NCI-H1048 (cell line): Measurements from ENCODE around the gene WWTR1.

Experiments
- DNase-seq: peaks from one replicate; lab custom pipeline; 2025; lab: John Stamatoyannopoulos, UW

Gene WWTR1

DNA sequence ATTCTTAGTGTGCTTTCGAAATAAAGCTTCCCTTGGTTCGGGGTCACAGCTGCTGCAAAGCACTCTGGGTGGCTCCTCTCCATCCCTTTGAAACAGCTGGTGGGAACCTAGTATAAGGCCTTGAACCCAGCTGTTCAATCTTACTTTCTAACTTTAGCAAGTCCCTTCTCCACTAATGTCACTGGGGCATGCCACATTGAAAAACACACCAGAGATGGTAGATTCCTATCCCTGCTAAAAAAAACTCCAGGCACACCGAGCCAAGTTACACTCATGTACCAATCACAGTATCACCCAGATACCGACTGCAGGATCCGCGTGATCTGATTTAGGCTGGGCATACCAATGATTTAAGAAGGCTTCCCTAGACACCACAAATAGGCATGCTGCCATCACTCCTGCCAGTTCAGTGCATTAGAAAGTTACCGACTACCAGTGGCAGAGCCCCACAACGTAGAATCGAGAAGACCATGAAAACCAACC, 65.0 kb downstream of the WWTR1 start:
- no peak for DNase-seq

DNA sequence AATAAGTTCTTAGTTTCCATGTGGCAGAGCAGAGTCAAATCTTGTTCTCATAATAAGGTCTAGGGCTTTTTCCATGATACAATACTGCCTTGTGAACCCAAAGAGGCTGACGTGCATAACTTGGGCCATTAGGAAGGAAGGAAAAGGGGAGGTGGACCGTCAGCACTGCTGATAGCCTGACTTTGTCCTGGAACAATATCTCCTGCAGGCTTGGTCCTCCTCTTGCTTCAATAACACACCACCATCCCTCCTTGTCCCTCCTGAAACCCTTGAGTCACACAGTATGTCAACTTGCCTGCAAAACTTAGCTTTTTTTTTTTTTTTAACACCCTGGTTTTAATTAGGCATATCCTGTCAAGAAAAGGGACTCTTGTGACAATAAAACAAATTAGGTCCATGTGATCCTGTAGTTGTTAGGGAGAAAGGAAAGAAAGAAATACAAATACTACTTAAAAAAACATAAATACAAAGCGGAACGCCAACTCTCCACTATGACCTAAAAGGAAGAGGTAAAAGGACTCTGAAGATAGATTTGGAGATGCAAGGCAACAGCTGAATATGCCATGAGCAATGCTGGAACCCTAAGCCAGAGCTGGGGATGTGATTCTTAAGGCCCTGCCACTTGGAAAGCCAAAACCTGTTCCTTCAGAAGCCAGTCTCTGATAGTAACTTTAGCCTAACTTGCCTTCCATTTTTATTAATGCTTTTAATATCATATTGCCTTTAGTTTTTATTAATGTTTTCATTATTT, 67.0 kb downstream of the WWTR1 start:
- DNase-seq = no peak

DNA sequence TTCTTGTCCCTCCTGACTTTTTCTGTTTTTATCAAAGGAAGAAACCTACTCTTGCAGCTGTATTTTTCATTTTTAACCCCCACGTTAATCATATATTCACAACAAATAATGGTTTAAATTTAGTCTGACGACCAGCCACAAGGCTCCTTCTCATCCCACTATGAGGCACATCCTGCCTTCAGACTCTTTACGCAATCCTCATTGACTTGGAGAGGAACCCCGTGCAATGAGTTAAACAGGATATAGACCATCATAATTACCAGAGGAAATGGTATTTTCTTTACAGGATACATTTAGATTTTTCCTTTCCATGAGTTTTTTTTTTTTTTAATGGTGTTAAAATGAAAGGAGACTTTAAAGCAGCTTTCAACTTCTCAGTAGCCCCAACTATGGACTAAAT, 68.5 kb downstream of the WWTR1 start:
- DNase-seq = no peak

GRCh38 chr3:149588909-149589308, 68.9 kb downstream of the WWTR1 start:
- no peak for DNase-seq

DNA sequence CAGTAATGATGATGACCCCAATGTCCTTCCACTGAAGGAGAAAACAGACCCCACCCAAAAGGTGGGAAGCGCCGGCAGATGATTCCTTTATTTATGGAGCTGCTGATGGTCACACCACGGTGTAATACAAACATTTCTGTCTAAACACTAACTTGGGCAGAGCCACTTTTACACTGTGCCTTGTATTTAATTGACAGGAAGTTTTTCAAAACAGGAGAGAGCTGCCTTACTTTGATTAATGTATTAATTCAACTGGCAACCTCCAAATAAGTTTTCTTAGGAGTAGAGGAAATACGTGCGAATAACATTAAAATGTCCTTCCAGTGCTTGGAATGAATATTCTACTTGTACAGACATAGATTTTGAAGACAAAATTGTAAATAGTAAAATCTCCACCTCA, 70.4 kb downstream of the WWTR1 start:
- no peak for DNase-seq

DNA sequence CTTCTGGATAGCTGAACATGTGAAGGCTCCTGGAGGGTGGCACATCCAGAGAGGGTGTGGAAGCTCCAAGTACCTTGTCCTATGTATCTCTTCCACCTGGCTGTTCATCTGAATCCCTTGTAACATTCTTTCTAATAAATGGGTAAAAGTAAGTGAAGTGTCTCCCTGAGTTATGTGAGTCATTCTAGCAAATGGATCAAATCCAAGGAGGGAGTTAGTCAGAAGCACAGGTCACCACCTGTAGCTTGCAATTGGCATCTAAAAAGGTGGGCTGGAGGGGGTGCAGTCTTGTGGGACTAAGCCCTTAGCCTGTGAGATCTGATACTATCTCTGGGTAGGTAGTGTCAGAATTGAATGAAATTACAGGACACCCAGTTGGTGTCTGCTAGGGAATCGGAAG, 71.0 kb downstream of the WWTR1 start:
- DNase-seq = no peak

- no peak for DNase-seq
These were observed 72.5 kb downstream of the WWTR1 start for GRCh38 chr3:149585401-149585726.

GRCh38 chr3:149583921-149584635, 73.7 kb downstream of the WWTR1 start:
- no peak for DNase-seq

GRCh38 chr3:149582395-149582794, 75.4 kb downstream of the WWTR1 start:
- no peak for DNase-seq

GRCh38 chr3:149581681-149582370, 76.0 kb downstream of the WWTR1 start:
- no peak for DNase-seq

GRCh38 chr3:149581248-149581647, 76.6 kb downstream of the WWTR1 start:
- no peak for DNase-seq

DNA sequence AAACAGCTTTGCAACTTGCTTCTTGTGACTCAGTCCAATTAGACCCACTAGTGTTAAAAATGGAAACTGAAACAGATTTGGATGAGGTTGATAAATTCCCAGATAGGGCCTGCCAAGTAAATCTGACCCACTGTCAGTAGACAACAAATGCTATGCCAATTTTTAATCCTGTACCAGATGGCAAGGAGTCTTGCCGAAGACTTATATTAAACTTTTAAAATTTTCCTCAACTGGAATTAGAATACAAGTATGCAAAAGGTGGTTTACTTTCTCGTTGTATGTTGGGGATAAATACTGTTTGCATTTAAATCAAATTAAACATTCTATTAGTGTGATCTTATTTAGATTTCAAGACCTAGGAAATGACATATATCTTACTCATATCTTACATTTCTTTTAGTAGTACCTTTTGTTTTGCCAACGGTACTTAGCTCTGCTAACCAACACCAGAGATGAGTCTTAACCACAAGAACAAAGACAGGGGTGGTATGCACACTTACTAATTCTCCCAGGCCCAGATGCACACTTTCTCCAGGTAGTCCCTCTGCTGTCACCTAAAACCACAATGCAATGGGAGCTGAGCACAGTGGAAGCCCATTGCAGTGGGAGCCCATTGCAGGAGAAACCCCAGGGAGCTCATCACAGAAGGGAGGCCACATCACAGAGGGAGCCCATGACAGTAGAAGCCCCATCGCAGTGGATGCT, 77.8 kb downstream of the WWTR1 start:
- DNase-seq = no peak

GRCh38 chr3:149579161-149579560, 78.7 kb downstream of the WWTR1 start:
- DNase-seq = no peak

GRCh38 chr3:149577801-149578200, 80.0 kb downstream of the WWTR1 start:
- DNase-seq = no peak

DNA sequence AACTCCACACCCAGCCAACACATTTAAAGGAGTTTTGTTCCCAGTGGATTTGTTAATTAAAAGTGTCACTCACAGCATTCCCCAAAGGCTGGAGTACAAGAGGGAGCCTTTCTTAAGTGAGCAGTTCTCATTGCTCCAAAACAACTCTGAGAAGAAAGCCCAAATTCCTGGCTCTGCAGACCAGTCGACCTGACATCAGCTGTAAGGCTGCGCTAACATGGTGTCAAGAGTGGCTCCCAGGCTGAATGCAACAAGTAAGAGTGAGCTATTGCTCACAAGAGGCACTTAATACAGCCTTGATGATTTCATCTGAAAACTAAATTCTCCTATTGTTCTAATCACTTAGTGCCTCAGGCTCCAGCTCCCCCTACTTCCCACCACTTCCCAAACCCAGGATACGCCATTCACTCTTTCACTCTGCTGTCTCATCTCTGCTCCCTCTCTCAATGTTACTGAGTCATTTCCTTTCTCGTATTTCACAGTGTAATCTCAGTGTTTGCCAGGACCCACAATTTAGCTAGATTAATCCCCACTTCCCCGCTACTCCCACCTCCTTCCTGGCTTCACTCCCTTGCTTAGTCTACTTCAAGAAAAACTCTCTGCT, 81.8 kb downstream of the WWTR1 start:
- no peak for DNase-seq

DNA sequence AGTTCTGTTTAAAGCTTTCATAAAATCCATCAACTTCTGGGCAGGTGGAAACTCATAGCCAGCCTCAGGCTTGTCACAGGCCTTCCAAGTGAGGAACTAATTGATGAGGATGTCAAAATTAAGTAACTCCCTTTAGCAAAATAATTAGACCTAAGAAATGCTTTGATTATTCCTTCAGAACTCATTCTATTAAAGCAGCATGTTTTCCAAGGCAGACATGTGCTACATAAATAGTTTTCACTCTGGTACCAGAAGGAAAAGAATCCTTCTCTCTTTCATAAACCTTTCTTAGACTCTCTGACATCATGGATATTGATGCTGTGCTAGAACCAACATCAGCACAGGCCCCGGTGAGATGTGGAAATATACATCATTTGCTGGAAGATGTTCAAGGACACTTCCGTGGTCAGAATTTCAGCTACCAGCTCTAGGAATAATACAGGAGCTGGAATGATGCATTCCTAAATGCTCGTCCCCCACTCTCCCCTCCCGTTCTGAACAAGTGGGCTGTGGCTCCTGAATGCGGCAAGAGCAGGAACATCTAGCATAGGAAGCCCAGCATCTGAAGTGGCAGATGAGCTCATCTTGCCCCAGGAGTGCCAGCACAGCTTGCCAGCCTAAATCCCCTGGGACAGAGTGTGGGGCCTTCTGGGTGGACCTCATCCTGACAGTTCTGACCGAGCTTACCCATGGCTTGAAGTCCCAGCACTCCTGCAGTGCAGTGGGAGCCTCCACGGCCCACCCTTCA, 82.4 kb downstream of the WWTR1 start:
- no peak for DNase-seq

DNA sequence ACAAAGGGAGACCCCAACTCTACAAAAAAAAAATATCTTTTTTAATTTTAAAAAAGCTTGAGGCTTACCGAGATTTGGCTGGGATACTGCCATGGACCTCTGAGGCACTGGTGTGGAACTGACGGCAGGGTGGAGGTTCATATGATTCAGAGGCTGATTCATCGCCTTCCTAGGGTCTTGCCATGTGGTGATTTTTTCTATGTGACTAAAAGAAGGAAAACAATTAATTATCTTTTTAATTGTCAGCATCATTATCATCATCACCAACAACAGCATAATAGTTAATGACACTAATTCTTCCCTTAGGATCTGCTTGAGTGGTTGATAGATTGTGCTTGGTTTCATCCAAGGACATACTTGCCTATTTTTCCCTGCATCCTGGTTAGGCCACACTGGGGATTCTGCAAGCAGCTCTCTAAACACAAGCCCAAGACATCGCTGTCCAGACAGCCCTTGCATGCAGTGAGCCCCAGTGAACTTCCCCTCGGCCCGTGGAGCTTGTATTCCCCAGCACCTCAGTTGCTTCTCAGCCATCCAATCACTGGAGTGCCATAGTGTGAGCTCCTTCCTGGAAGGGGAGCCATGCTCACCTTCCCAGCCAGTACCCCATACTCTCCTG, 84.9 kb downstream of the WWTR1 start:
- no peak for DNase-seq

- DNase-seq = no peak
These were observed 86.4 kb downstream of the WWTR1 start for GRCh38 chr3:149571381-149571780.

- no peak for DNase-seq
These were observed 87.8 kb downstream of the WWTR1 start for GRCh38 chr3:149570016-149570415.

DNA sequence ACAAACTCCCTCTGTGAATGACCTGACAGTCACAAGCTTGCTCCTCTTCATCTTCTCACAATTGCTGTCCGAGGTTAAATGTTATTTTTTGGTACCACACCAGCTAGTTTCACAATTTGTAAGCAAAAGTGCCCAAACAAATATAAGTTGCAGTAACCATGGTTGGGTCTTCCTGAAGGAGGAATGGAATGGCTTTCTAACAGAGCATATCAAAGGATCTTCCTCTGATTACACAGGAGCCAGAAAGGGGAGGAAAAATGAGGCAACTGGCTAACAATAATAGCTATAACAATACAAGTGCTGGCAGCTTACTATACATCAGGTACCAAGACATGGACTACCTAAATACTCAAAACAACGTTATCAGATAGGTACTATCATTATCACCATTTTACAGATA, 90.4 kb downstream of the WWTR1 start:
- DNase-seq = no peak
